SU-DHL-6 (cell line): ENCODE results near the gene PPP1R8.

Experiments
- H2AFZ ChIP-seq: fragments of 200-600 bp; sonication (generic); 2 replicates; pipeline ENCODE4 v1.6.1; 2014; ENCODE audit warnings: low read depth, mild to moderate bottlenecking, moderate library complexity, mixed read lengths, antibody characterized with exemption, low read length; ENCODE audit not compliant: severe bottlenecking
- H3F3A ChIP-seq: fragments of 200-600 bp; shearing (Covaris generic); 2 replicates; pipeline ENCODE4 v1.6.0; 2016; ENCODE audit warnings: antibody characterized with exemption, mild to moderate bottlenecking; ENCODE audit not compliant: insufficient read depth
- H3K27ac ChIP-seq: fragments of 200-600 bp; sonication (generic); 2 replicates; pipeline ENCODE4 v1.5.1; 2016; ENCODE audit warnings: low read depth, mild to moderate bottlenecking, low read length, moderate library complexity, mixed read lengths
- H3K27me3 ChIP-seq: fragments of 200-600 bp; sonication (generic), shearing (Covaris generic); 2 replicates; pipeline ENCODE4 v1.6.0; 2014; ENCODE audit warnings: mild to moderate bottlenecking, low read length
- H3K36me3 ChIP-seq: fragments of 200-600 bp; sonication (generic); 2 replicates; pipeline ENCODE4 v1.6.1; 2014; ENCODE audit warnings: mild to moderate bottlenecking, low read length, mixed read lengths
- H3K4me2 ChIP-seq: fragments of 300-600, 200-600 bp; shearing (Covaris generic), sonication (generic); 2 replicates; pipeline ENCODE4 v1.6.0; 2014; ENCODE audit warnings: low read length, low read depth, mild to moderate bottlenecking; ENCODE audit not compliant: poor library complexity, severe bottlenecking
- H3K4me3 ChIP-seq: fragments of 200-600 bp; sonication (generic); 2 replicates; pipeline ENCODE4 v1.5.1; 2014; ENCODE audit warnings: antibody characterized with exemption, low read length, mild to moderate bottlenecking, mixed read lengths; ENCODE audit not compliant: insufficient read depth, poor library complexity, severe bottlenecking
- H3K79me2 ChIP-seq: fragments of 200-600 bp; sonication (generic); 2 replicates; pipeline ENCODE4 v1.6.1; 2014; ENCODE audit warnings: mild to moderate bottlenecking, low read length, moderate library complexity; ENCODE audit not compliant: insufficient read depth
- H3K9ac ChIP-seq: fragments of 200-600 bp; sonication (generic); 2 replicates; pipeline ENCODE4 v1.7.0; 2014; ENCODE audit warnings: mild to moderate bottlenecking, low read length
- H3K9me2 ChIP-seq: fragments of 200-600 bp; sonication (generic); replicated peaks from 2 replicates; pipeline ENCODE4 v1.6.1; 2014; ENCODE audit warnings: low read length; ENCODE audit not compliant: insufficient read depth
- H3K9me3 ChIP-seq: fragments of 200-600 bp; sonication (generic); 2 replicates; pipeline ENCODE4 v1.6.1; 2014; ENCODE audit warnings: low read length, mixed read lengths; ENCODE audit not compliant: insufficient read depth
- H4K20me1 ChIP-seq: fragments of 200-600 bp; sonication (generic); 2 replicates; pipeline ENCODE4 v1.6.1; 2014; ENCODE audit warnings: low read depth, mild to moderate bottlenecking, antibody characterized with exemption, low read length, moderate library complexity, mixed read lengths
- EZH2phosphoT487 ChIP-seq: fragments of 200-600 bp; sonication (generic), shearing (Covaris generic); conservative IDR thresholded peaks from 2 replicates; pipeline ENCODE4 v1.6.1; 2018; ENCODE audit warnings: mild to moderate bottlenecking, antibody characterized with exemption, low read length, moderate library complexity, mixed read lengths
- TF ChIP-seq, protein P1 (sequence below): fragments of 200-600 bp; sonication (generic); IDR thresholded peaks from one replicate; pipeline ENCODE4 v1.5.1; 2017; ENCODE audit warnings: antibody characterized with exemption, mild to moderate bottlenecking, low read length, moderate library complexity; ENCODE audit not compliant: insufficient read depth, poor library complexity, severe bottlenecking

PPP1R8 gene

GRCh38 chr1:27858072-27858948 lies 27.7 kb downstream of the PPP1R8 start:
- H3K79me2 ChIP-seq: no peaks in the 10 kb centered on the region
- H3K4me2 ChIP-seq: peak overlapping the region; percentile 10
- H3K27ac ChIP-seq: no peak overlapping the region

GRCh38 chr1:27858949-27859576 lies 28.5 kb downstream of the PPP1R8 start:
- H4K20me1 ChIP-seq: no peaks in the 10 kb centered on the region
- no peak for TF ChIP-seq EZH2phosphoT487
- TF ChIP-seq, protein P1, sequence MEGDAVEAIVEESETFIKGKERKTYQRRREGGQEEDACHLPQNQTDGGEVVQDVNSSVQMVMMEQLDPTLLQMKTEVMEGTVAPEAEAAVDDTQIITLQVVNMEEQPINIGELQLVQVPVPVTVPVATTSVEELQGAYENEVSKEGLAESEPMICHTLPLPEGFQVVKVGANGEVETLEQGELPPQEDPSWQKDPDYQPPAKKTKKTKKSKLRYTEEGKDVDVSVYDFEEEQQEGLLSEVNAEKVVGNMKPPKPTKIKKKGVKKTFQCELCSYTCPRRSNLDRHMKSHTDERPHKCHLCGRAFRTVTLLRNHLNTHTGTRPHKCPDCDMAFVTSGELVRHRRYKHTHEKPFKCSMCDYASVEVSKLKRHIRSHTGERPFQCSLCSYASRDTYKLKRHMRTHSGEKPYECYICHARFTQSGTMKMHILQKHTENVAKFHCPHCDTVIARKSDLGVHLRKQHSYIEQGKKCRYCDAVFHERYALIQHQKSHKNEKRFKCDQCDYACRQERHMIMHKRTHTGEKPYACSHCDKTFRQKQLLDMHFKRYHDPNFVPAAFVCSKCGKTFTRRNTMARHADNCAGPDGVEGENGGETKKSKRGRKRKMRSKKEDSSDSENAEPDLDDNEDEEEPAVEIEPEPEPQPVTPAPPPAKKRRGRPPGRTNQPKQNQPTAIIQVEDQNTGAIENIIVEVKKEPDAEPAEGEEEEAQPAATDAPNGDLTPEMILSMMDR: no peak

More at GRCh38 chr1:27858072-27858948, 27.7 kb downstream of the PPP1R8 start:
- Histone ChIP-seq H3K9me2 (no peaks in the 10 kb centered on the region), H3K4me3 (no peak overlapping the region), H3K36me3 (no peaks in the 10 kb centered on the region), H3F3A (no peaks in the 10 kb centered on the region), H3K27me3 (no peaks in the 10 kb centered on the region), H3K9ac (no peak overlapping the region; the same call in 1 of the 2 replicates), H4K20me1 (no peaks in the 10 kb centered on the region), H2AFZ (peak overlapping the region; percentile 38), H3K9me3 (no peaks in the 10 kb centered on the region)
- TF ChIP-seq, protein P1: peak; percentile 94
- no peak for TF ChIP-seq EZH2phosphoT487

GRCh38 chr1:27861436-27861835 lies 30.9 kb downstream of the PPP1R8 start:
- H3K27ac ChIP-seq: no peak overlapping the region
- no peak overlapping the region for H2AFZ ChIP-seq
- no peak overlapping the region for H3K4me3 ChIP-seq
- H3K9ac ChIP-seq: no peak overlapping the region
- H3K9me3 ChIP-seq: no peaks in the 10 kb centered on the region
- no peaks in the 10 kb centered on the region for H3F3A ChIP-seq
- TF ChIP-seq, protein P1: no peak
- no peak for TF ChIP-seq EZH2phosphoT487
- H3K79me2 ChIP-seq: no peaks in the 10 kb centered on the region
- H3K36me3 ChIP-seq: no peaks in the 10 kb centered on the region
- no peaks in the 10 kb centered on the region for H3K9me2 ChIP-seq
- H3K4me2 ChIP-seq: no peak overlapping the region
- H4K20me1 ChIP-seq: no peaks in the 10 kb centered on the region
- H3K27me3 ChIP-seq: no peaks in the 10 kb centered on the region

More at GRCh38 chr1:27858949-27859576, 28.5 kb downstream of the PPP1R8 start:
- Histone ChIP-seq H3F3A (no peaks in the 10 kb centered on the region), H3K36me3 (no peaks in the 10 kb centered on the region), H3K9me3 (no peaks in the 10 kb centered on the region), H3K79me2 (no peaks in the 10 kb centered on the region), H3K4me2 (no peak overlapping the region), H3K9me2 (no peaks in the 10 kb centered on the region), H3K27me3 (no peaks in the 10 kb centered on the region), H3K4me3 (no peak overlapping the region), H3K9ac (no peak overlapping the region), H3K27ac (no peak overlapping the region), H2AFZ (no peak overlapping the region)
